Immature natural killer cell (primary cell): ENCODE measurements around the gene RNASEH2B. TPM values are rescaled to one million over a fixed set of nuclear protein-coding genes. Genes with fewer than 3 reads are reported as not detected.

ENCODE experiments used
- DNase-seq, 3 donors: peaks; one replicate each; pipeline ENCODE4 v3.0.0; 2022; ENCODE audit warnings: mixed read lengths in 1 of 3
- H3K27ac Mint-ChIP-seq, 6 donors: one replicate each; pipeline ENCODE4 v1.8.0; 2020; ENCODE audit warnings: mixed read lengths in 6 of 6, mild to moderate bottlenecking in 5 of 6, inconsistent platforms in 4 of 6, moderate library complexity in 3 of 6
- H3K27me3 Mint-ChIP-seq, 3 donors: one replicate each; pipeline ENCODE4 v1.8.0; 2020 to 2021; ENCODE audit warnings: low read depth in 3 of 3, mild to moderate bottlenecking in 3 of 3, mixed read lengths in 3 of 3, moderate library complexity in 3 of 3, inconsistent platforms in 1 of 3
- H3K36me3 Mint-ChIP-seq, 3 donors: one replicate each; pipeline ENCODE4 v1.8.0; 2020; ENCODE audit warnings: mixed read lengths in 3 of 3, inconsistent platforms in 2 of 3, mild to moderate bottlenecking in 2 of 3
- H3K4me1 Mint-ChIP-seq, 2 donors: one replicate each; pipeline ENCODE4 v1.8.0; 2020; ENCODE audit warnings: inconsistent platforms in 2 of 2, mild to moderate bottlenecking in 2 of 2, mixed read lengths in 2 of 2, moderate library complexity in 1 of 2
- H3K4me3 Mint-ChIP-seq, 5 donors: one replicate each; pipeline ENCODE4 v1.8.0; 2020; ENCODE audit warnings: mild to moderate bottlenecking in 5 of 5, mixed read lengths in 5 of 5, inconsistent platforms in 3 of 5, moderate library complexity in 3 of 5
- H3K9me3 Mint-ChIP-seq, 6 donors: one replicate each; pipeline ENCODE4 v1.8.0; 2020; ENCODE audit warnings: mild to moderate bottlenecking in 6 of 6, mixed read lengths in 6 of 6, inconsistent platforms in 4 of 6, moderate library complexity in 3 of 6
- polyA plus RNA-seq, 3 donors: library from polyadenylated mRNA; unstranded; fragments of 300-500 nt; fragmentation: Illumina TruSeq; gene quantifications; one replicate each; pipeline ENCODE4 v1.2.3, GENCODE V29; 2021

The RNASEH2B gene, protein sequence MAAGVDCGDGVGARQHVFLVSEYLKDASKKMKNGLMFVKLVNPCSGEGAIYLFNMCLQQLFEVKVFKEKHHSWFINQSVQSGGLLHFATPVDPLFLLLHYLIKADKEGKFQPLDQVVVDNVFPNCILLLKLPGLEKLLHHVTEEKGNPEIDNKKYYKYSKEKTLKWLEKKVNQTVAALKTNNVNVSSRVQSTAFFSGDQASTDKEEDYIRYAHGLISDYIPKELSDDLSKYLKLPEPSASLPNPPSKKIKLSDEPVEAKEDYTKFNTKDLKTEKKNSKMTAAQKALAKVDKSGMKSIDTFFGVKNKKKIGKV
- polyA plus RNA-seq = 10 to 100 TPM; 52.9 to 70.5 (median 66.5) TPM

DNA sequence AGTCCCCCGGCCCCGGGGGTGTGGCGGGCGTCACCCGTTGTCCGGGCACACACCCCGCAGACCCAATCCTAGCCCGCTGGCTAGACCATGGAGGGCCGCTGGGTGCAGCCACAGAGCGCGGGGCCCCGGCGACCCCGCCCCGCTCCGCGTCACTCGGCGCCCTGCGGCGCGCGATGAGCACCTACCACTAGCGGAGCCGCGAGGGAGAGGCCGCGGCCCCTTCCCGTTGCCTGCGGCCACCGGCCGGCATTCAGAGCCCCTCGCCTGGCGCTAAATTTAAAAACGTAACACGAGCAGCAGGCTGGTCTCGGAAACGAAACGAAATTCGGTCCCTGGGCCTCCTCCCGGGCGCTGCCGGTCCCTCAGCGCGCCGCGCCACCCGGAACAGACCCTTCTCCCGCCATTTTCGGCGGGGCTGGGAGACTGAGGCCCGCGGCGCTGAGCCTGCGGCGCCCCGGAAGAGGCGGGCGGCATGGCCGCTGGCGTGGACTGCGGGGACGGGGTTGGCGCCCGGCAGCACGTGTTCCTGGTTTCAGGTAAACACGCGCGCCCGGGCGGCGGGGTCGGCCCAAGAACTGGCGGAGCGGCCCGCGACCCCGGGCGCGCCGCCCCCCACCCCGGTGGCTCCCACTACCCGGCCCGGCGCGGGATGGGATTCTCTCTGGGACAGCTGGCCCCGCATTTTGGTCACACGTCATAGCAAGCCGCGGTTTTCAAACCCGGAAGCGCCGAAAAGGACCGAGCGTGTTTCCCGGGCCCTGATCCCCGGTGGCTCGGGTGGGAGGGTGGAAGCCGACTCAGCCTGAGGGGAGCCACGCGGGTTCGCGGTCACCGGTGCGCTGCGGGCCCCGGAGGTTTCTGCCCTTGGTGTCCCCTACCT is at the start of gene RNASEH2B:
TSS of gene RNASEH2B (plus strand) at position 187 of the 880 bp plus-strand sequence. CDS start at position 473, 286 bp downstream.
- H3K36me3 Mint-ChIP-seq = no peaks in the 10 kb centered on the region
- DNase-seq = peak; percentile 79 to 80 (median 80)
- H3K4me3 Mint-ChIP-seq = peak within 1 kb of the TSS; percentile 77 to 96 (median 88)
- H3K27ac Mint-ChIP-seq = peak within 1 kb of the TSS; percentile 88 to 96 (median 90)
- H3K4me1 Mint-ChIP-seq = peaks cover 31 to 32% of the 10 kb centered on the region in 2 donors
- no peaks in the 10 kb centered on the region for H3K9me3 Mint-ChIP-seq
- H3K27me3 Mint-ChIP-seq = peaks cover 2 to 12% (median 6%) of the 10 kb centered on the region in 3 donors

- peaks cover 0 to 4% (median 3%) of the 10 kb centered on the region in 3 donors for H3K27me3 Mint-ChIP-seq
- H3K4me1 Mint-ChIP-seq = peaks cover 0 to 1% of the 10 kb centered on the region in 2 donors
- no peak overlapping the region for H3K4me3 Mint-ChIP-seq
- no peaks in the 10 kb centered on the region for H3K36me3 Mint-ChIP-seq
- DNase-seq = no peak
- H3K27ac Mint-ChIP-seq = no peak overlapping the region
- H3K9me3 Mint-ChIP-seq = peaks cover 0 to 3% (median 2%) of the 10 kb centered on the region in 6 donors
Measured at GRCh38 chr13:50864492-50864891, 45.1 kb upstream of the RNASEH2B start.

- H3K27ac Mint-ChIP-seq = no peak overlapping the region
- H3K27me3 Mint-ChIP-seq = peaks cover 0 to 5% (median 3%) of the 10 kb centered on the region in 3 donors
- H3K36me3 Mint-ChIP-seq = no peaks in the 10 kb centered on the region
- DNase-seq = no peak
- H3K9me3 Mint-ChIP-seq = no peaks in the 10 kb centered on the region
- H3K4me3 Mint-ChIP-seq = no peak overlapping the region
- peaks cover 0 to 1% of the 10 kb centered on the region in 2 donors for H3K4me1 Mint-ChIP-seq
Measured at GRCh38 chr13:50866817-50867636, 42.6 kb upstream of the RNASEH2B start.

DNA sequence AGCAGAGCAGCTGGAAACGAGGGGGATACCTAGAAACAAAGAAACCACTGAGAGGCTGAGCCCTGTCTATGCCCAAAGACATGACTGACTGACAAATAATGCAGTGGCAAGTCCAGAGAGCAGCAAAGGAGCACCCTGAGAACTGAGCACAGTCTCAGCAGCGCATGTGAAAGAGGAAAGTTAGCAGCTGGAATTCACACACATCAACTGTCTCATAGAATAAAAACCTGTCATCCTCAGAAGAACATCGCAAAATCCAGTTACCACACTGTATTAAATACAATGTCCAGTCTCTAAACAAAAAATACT is 42.0 kb upstream of the RNASEH2B start:
- no peaks in the 10 kb centered on the region for H3K36me3 Mint-ChIP-seq
- H3K9me3 Mint-ChIP-seq = no peaks in the 10 kb centered on the region
- no peak overlapping the region for H3K4me3 Mint-ChIP-seq
- peaks cover 0 to 1% of the 10 kb centered on the region in 2 donors for H3K4me1 Mint-ChIP-seq
- DNase-seq = no peak
- H3K27ac Mint-ChIP-seq = no peak overlapping the region
- peaks cover 0 to 5% (median 3%) of the 10 kb centered on the region in 3 donors for H3K27me3 Mint-ChIP-seq

- Mint-ChIP-seq H3K27me3 (peaks cover 0 to 4% (median 2%) of the 10 kb centered on the region in 3 donors), H3K36me3 (no peaks in the 10 kb centered on the region), H3K4me3 (no peak overlapping the region), H3K4me1 (no peaks in the 10 kb centered on the region), H3K9me3 (no peaks in the 10 kb centered on the region), H3K27ac (no peak overlapping the region)
- DNase-seq = no peak
Measured at GRCh38 chr13:50871405-50871804, 38.2 kb upstream of the RNASEH2B start.

DNA sequence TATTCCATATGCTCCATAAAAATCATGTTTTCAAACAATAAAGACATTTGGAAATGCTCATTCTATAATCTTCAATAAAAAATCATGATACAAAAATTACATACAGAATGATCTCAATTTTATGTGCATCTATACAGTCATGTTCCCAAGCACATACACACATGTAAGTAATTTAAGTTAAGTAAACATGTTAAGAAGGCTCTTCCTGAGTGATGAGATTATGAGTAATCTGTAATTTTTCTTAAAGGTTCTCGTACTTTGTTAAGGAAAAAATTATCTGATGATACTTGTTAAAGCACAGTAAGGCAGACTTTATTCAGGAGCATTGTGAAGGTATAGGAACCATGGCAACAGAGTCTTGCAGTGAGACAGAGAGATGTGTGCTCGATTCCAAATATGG is 36.1 kb upstream of the RNASEH2B start:
- Mint-ChIP-seq H3K4me1 (no peaks in the 10 kb centered on the region), H3K36me3 (no peaks in the 10 kb centered on the region), H3K4me3 (no peak overlapping the region), H3K9me3 (no peaks in the 10 kb centered on the region), H3K27me3 (peaks cover 2 to 3% (median 2%) of the 10 kb centered on the region in 3 donors), H3K27ac (no peak overlapping the region)
- DNase-seq = no peak

- DNase-seq = no peak
- Mint-ChIP-seq H3K4me1 (no peaks in the 10 kb centered on the region), H3K4me3 (no peak overlapping the region), H3K9me3 (no peaks in the 10 kb centered on the region), H3K36me3 (no peaks in the 10 kb centered on the region), H3K27ac (no peak overlapping the region), H3K27me3 (peaks cover 2 to 5% (median 3%) of the 10 kb centered on the region in 3 donors)
Measured at GRCh38 chr13:50873991-50874390, 35.6 kb upstream of the RNASEH2B start.

- Mint-ChIP-seq H3K9me3 (peaks cover 0 to 2% (median 0%) of the 10 kb centered on the region in 6 donors), H3K4me3 (no peak overlapping the region), H3K27ac (no peak overlapping the region), H3K27me3 (peaks cover 0 to 5% (median 3%) of the 10 kb centered on the region in 3 donors), H3K4me1 (no peaks in the 10 kb centered on the region), H3K36me3 (no peaks in the 10 kb centered on the region)
- no peak for DNase-seq
Measured at GRCh38 chr13:50882816-50883435, 26.7 kb upstream of the RNASEH2B start.

GRCh38 chr13:50883728-50884127 is 25.9 kb upstream of the RNASEH2B start:
- peaks cover 0 to 5% (median 2%) of the 10 kb centered on the region in 3 donors for H3K27me3 Mint-ChIP-seq
- H3K4me1 Mint-ChIP-seq = no peaks in the 10 kb centered on the region
- no peak for DNase-seq
- H3K4me3 Mint-ChIP-seq = no peak overlapping the region
- peaks cover 0 to 2% (median 0%) of the 10 kb centered on the region in 6 donors for H3K9me3 Mint-ChIP-seq
- H3K27ac Mint-ChIP-seq = no peak overlapping the region
- H3K36me3 Mint-ChIP-seq = no peaks in the 10 kb centered on the region

DNA sequence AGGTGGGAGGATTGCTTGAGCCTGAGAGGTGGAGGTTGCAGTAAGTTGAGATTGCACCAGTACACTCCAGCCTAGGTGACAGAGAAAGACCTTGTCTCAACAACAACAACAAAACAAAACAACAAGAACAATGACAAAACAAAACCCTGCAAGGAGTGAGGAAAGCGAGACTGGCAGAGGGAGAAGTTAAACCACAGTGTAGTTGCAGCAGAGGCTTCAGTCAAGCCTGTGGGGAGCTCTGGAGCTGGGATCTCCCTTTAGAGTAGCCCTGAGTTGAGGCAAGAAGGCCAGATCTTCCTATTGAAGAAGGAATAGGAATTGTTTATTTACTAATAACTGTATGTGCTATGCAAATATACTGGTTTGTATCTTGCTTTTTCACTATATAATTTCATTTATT is 25.3 kb upstream of the RNASEH2B start:
- peaks cover 0 to 2% (median 0%) of the 10 kb centered on the region in 6 donors for H3K9me3 Mint-ChIP-seq
- H3K36me3 Mint-ChIP-seq = no peaks in the 10 kb centered on the region
- no peaks in the 10 kb centered on the region for H3K4me1 Mint-ChIP-seq
- no peak overlapping the region for H3K27ac Mint-ChIP-seq
- peaks cover 2% of the 10 kb centered on the region in 3 donors for H3K27me3 Mint-ChIP-seq
- DNase-seq = no peak
- no peak overlapping the region for H3K4me3 Mint-ChIP-seq

GRCh38 chr13:50887151-50887550 is 22.4 kb upstream of the RNASEH2B start:
- DNase-seq = no peak
- peaks cover 6 to 12% of the 10 kb centered on the region in 2 donors for H3K4me1 Mint-ChIP-seq
- H3K9me3 Mint-ChIP-seq = peaks cover 0 to 2% (median 0%) of the 10 kb centered on the region in 6 donors
- H3K36me3 Mint-ChIP-seq = no peaks in the 10 kb centered on the region
- no peak overlapping the region for H3K4me3 Mint-ChIP-seq
- no peak overlapping the region for H3K27ac Mint-ChIP-seq
- peaks cover 0 to 3% (median 2%) of the 10 kb centered on the region in 3 donors for H3K27me3 Mint-ChIP-seq

DNA sequence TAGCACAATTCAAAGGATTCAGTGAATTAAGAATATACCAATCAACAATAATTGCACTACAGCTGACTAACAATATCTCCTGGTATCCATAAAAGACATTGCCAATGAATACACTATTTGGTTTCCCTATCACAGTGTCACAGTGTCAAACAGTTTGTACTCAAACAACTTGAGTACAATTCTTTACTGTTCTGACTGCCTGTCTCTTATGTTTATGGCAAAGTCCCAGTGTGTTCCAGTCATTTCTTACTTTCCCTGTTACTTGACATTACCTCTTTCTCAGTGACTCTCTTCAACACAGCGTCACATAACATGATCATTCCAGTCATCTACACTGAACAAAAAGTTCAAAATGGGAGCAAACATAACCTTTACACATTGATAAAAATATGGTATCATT is 21.2 kb upstream of the RNASEH2B start:
- H3K36me3 Mint-ChIP-seq = no peaks in the 10 kb centered on the region
- H3K9me3 Mint-ChIP-seq = peaks cover 0 to 2% (median 0%) of the 10 kb centered on the region in 6 donors
- H3K4me1 Mint-ChIP-seq = peaks cover 16 to 24% of the 10 kb centered on the region in 2 donors
- H3K27ac Mint-ChIP-seq = no peak overlapping the region
- H3K4me3 Mint-ChIP-seq = no peak overlapping the region
- no peak for DNase-seq
- H3K27me3 Mint-ChIP-seq = peaks cover 0 to 5% (median 2%) of the 10 kb centered on the region in 3 donors

DNA sequence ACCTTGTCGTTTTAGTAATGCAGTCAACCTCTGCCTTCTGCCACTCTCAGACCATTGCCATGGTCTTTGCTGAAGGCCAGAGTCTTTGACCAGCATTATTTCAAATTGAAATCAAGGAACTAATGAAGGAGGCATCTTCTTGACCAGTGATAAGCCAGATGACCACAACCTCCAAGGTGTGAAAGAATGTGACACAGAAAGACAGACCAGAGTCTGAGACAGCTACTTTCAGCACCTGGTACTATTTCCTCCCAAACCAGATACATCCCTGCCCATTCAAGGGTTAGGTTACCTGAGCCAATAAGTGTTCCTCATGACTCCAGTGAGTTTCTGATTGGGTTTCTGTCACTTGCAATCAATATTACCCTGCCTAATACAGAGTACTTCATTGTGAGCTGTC is 20.3 kb upstream of the RNASEH2B start:
- DNase-seq = peak in 1 of 3 donors; percentile 4
- peaks cover 0 to 4% (median 0%) of the 10 kb centered on the region in 3 donors for H3K36me3 Mint-ChIP-seq
- peaks cover 0 to 5% (median 2%) of the 10 kb centered on the region in 3 donors for H3K27me3 Mint-ChIP-seq
- H3K9me3 Mint-ChIP-seq = peaks cover 0 to 2% (median 0%) of the 10 kb centered on the region in 6 donors
- no peak overlapping the region for H3K27ac Mint-ChIP-seq
- peaks cover 25 to 34% of the 10 kb centered on the region in 2 donors for H3K4me1 Mint-ChIP-seq
- no peak overlapping the region for H3K4me3 Mint-ChIP-seq
